HG02943 (cell line): ENCODE measurements around the gene KRT40.
"Not testable (repeated sequence)": the region's sequence is repeated elsewhere in the genome, so short reads cannot be mapped to it uniquely, and the experiment has no call there.

Experiments
- ATAC-seq: cut with Tn5 transposase; IDR thresholded peaks from one replicate; pipeline ENCODE4 v1.9.1; 2021; ENCODE audit warnings: mild to moderate bottlenecking, low read depth, moderate library complexity; ENCODE audit not compliant: unreplicated experiment

KRT40 gene

DNA sequence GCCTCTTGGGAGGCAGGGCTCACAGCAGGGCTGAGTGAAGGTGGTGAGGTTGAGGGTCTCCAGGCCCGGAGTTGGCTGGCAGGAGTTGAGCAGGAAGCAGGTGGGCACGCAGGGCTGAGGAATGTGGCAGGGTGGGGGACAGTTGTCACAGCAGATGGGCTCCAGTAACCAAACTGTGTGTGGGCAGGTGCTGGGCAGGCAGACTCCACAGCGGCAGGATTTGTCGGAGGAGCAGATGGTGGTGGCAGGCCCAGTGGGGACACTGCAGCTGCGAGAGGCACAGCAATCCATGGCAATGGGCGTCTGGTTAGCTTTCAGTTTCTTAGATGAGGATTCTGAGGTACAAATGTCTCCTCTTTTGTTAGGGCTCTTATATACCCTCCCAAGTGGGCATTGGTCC lies 15.4 kb upstream of the KRT40 start, which contains the start of gene KRTAP3-2:
Gene KRTAP3-2, minus strand, starts transcription at position 344 of the 400 bp plus-strand sequence. Its CDS starts 53 bp downstream, at position 291.
- ATAC-seq = not testable (repeated sequence)

DNA sequence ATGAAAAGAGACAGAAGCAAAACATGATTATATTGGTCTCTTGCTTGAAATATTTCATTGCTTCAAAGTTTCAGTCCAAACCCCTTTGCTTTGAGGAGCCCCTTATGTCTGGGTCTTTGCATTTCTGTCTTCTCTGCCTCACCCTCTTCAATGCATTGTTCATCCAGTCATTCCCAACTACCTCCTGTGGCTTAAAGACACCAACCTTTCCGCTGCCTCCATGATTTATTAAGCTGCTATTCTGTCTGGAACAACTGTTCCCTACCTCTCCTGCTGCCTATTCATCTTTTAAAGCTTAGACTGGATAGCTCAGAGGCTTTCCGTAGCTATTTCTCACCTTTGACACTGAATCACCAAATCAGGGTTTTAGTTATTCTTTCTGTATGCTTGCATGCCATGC lies 13.2 kb upstream of the KRT40 start:
- no peak for ATAC-seq

GRCh38 chr17:40996829-40997228 lies 12.7 kb upstream of the KRT40 start:
- ATAC-seq = no peak

DNA sequence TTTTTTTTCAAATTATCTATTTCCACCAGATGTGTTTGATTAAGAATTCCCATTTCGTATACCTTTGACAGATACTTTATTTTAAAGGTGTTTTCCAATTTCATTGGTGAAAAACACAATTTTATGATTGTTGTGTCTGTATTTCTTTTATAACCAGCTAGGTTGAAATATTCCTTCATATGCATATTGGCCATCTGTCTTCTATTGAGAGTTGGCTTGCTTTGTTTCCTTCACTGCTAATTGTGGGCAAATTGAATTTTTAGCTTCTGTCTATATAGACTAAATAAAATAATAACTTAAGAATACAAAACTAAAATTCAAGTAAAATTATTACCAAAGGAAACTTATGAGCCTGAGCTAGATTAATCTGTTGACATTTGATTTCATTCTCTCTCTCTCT lies 11.0 kb upstream of the KRT40 start:
- ATAC-seq = no peak

- no peak for ATAC-seq
Measured at GRCh38 chr17:40993839-40994238, 9.7 kb upstream of the KRT40 start, which contains the start of gene KRTAP3-3. Gene KRTAP3-3 (minus strand): TSS chr17:40994164. CDS start chr17:40994097, 67 bp downstream.

DNA sequence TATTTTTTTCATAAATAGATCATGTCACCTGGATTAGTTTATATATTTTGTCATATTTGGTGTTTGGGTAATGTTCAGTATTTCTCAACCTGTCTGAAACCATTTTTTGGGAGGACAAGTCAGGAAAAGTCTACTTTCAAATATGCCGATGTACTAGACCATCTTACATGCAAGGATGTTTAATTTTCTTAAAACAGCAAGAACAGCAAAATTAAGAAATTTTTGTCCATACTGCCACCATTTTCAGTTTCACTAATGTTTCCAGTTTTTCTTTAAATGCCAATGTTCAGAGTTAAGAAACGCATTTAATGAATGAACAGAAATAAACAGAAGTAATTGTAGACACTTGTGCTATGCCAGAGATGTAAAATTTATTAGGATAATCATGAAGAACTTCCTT lies 9.0 kb upstream of the KRT40 start:
- ATAC-seq = no peak

DNA sequence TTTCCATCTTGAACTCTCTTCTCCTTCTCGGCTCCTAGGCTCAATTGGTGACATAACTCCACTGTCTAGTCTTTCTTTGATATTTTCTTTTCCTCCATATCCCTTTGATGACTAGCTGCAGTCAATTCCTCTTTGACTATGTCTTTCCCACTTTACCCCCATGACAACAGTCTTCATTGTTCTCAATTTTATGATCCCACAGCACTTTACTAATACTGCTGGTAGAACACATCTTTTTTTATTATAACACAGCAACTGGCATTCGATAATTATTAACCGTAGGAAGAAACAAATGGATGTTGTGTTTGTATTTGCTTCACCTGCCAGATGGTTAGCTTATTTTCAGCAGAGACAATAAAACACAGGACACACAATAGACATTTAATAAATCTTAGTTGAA lies 8.5 kb upstream of the KRT40 start:
- ATAC-seq = no peak

- no peak for ATAC-seq
Measured at GRCh38 chr17:40986920-40987319, 2.8 kb upstream of the KRT40 start.

- ATAC-seq = no peak
Measured at GRCh38 chr17:40981115-40981514, 3.0 kb downstream of the KRT40 start.

- ATAC-seq = no peak
Measured at GRCh38 chr17:40980596-40980995, 3.5 kb downstream of the KRT40 start.

- ATAC-seq = no peak
Measured at GRCh38 chr17:40980117-40980516, 4.0 kb downstream of the KRT40 start.

DNA sequence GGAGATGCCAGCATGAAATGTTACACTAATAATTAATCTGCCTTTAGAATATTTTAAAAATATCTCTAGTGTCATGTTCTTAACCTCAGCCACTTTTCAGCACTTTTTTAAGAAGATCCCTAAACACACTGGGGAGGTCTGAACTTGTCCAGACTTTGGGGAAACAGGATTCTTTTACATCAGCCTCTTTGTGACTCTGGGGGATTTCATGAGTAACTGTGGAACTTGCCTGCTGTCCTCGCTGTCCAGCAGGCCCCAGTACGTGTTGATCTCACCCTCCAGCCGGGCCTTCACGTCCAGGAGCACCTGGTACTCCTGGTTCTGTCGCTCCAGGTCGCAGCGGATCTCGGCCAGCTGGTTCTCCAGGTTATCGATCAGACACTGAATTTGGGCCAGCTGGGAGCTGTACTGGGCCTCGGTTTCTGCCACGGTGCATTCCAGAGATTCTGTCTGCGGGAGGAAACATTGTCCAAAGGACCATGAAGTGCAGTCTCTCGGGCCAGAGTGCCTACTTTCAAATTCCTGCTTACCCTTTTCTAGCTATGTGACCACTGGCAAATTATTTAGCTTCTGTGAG lies 5.5 kb downstream of the KRT40 start:
- ATAC-seq = no peak

- no peak for ATAC-seq
Measured at GRCh38 chr17:40975516-40975915, 8.6 kb downstream of the KRT40 start.

GRCh38 chr17:40974366-40974765 lies 9.8 kb downstream of the KRT40 start:
- no peak for ATAC-seq

- ATAC-seq = no peak
Measured at GRCh38 chr17:40967582-40967981, 16.5 kb downstream of the KRT40 start.

DNA sequence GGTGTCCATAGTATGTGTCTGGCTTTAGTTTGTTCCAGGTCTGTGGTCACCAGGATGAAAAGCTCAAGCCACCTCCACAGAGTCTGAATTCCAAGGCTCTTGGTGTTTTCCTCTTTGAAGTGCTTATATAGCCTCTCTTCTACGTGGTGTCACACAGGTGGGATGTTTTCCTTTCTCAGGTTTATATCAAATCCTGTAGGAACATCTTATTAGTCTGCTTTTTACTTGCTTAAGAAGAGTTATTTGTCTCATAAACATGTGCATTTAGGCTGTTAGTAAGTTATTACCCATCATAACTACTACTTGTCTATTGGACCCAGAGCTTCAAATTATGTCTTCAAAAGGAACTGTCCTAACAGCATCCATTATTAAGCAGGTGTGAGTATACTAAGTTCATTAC lies 17.3 kb downstream of the KRT40 start, which contains the start of gene KRT39:
Gene KRT39, minus strand, starts transcription at position 101 of the 400 bp plus-strand sequence. Its CDS starts 92 bp downstream, at position 9.
- no peak for ATAC-seq

DNA sequence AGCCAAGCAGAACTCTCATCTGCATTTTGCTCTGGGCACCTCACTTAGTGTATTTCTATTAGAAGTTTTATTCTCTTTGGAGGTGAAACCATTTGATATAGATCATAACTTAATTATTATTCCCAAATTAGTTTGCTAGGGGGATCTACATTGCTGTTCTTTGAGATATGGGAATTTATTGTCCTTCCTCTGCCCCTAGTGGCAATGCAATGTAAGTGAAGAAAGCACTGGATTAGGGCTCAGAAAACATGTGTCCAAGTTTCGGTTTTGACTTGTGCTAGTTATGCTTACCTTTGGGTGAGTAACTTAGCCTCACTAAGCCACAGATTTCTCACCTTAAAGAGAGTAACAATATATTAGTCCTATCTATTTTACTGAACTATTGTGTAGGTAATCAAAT lies 20.3 kb downstream of the KRT40 start:
- no peak for ATAC-seq

DNA sequence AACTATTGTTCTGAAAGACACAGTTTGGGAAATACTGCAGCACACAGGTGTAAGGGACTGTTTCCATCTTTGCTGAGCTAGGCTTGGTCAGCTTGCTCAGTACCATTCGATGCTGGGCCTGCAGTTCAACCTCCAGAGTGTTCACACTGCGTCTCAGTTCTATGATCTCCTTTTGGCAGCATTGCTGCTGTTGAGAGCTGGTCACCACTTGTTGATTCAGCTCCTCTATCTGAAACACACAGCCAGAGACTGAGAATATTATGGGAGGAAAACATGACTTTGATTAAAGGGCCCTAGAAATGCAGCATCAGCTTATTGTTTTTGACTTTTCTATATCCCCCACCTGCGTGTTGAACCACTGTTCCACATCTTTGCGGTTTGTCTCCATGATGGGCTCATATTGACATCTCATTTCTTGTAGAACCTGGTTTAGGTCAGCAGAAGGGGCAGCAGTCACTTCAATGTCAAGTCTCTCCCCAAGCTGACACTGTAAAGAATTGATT lies 22.0 kb downstream of the KRT40 start:
- ATAC-seq = no peak

GRCh38 chr17:40961591-40961990 lies 22.5 kb downstream of the KRT40 start:
- ATAC-seq = no peak

DNA sequence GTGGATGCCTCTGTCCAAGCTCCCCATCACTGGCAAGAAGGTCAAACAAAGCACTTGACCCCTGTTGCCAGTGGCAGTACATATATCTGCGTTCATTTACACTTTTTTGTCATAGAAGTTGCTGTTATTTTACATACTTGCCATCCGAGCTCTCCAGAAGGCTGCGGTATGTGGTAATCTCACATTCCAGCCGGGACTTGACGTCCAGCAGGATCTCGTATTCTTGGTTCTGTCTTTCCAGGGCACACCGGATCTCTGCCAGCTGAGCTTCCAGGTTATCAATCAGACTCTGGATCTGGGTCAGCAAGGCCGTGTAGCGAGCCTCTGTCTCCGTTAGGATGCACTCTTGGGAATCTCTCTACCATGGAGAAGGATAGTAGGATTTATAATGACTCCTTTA lies 24.0 kb downstream of the KRT40 start:
- ATAC-seq = no peak

DNA sequence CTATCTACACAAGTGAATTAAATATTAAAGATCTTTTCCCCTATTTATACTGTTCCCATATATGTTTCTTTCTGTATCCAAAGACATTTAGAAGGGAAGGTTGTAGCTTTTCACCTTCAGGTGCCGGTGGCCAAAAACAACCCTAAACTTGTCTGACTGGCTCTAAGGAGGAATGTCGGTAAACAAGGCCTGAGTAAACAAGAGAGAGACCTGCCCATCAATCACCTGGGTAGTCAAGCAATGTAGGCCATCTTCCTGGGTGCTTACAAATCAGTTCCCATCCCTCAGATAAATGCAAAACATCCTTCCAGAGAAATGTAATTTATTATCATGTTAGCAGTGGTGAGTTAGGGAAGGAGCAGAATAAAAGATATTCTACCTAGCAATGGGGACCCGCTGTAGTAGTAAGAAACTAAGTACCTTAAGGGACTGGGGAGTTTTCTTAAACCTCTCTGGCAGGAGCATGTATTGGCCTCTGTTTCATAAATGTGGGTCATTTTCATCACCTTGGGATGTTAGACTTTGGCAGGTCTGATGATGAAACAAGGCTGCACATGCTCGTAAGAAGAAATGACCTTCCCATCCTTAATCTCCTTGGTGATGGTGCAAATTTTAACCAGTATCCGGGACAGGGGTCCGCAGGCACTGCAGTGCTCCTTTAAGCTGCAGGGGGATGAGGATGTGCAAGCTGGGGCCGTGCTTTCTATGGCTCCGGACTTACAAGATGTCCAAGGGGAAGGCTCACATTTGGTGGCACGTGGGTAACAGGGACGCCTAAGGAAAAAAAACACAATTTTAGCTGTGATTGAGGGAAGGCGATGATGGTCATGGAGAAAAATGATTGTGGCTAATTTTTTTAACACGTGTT lies 25.8 kb downstream of the KRT40 start:
- ATAC-seq = no peak
